ENCODE data around the gene TMEM191C.
A peak's percentile ranks its signal among the peaks of the same experiment; 100 is the strongest.
"Not testable (repeated sequence)": the region's sequence is repeated elsewhere in the genome, so short reads cannot be mapped to it uniquely, and the experiment has no call there.

TMEM191C gene

GRCh38 chr22:21473664-21474063 is 6.5 kb downstream of the TMEM191C start:
- FAIRE-seq: not testable (repeated sequence)

GRCh38 chr22:21484039-21484438 is 16.9 kb downstream of the TMEM191C start:
- not testable (repeated sequence) for FAIRE-seq

- FAIRE-seq: not testable (repeated sequence)
Observed at GRCh38 chr22:21487723-21488122, 20.5 kb downstream of the TMEM191C start.

DNA sequence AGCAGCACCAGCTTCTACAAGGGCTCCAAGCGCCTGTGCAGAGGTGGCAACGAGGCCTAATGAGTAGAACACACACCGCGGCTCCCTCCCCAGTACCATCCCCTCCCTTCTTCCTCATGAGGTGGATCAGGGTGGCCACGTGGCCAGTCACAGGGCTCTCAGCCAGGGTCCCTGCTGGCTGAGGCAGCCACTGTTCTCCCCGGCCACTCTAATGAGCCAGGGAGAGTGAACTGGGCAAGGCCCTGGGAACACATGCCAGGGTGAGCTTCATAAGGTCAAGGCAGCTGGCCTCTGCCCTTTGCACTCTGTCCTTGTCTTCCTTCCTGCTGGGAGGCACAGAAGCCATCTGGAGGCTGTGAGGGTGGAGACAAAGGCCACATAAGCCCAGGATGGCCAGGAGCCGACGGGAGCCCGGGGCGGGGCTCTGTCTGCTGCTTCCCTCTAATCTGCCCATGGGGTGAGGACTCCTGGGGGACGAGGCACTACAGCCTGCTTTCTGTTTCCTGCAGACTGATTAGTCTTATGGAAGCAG is 22.0 kb downstream of the TMEM191C start:
- FAIRE-seq: not testable (repeated sequence)

DNA sequence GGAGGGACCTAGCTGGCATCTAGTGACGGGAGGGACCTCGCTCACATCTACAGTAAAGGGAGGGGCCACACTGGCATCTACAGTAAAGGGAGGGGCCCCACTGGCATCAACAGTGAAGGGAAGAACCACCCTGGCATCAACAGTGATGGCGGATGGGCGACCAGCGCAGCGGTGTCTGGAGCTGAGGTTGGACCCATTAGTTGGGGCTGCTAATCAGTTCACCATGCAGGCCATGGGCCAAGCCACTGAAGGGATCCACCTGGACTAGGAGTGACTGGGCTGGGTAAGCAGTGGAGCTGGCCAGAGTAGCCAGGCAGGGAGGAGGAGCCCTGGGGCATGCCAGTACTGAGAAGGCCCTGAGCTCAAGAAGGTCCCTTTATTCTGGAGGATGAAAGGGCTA is 23.4 kb downstream of the TMEM191C start:
- not testable (repeated sequence) for FAIRE-seq

DNA sequence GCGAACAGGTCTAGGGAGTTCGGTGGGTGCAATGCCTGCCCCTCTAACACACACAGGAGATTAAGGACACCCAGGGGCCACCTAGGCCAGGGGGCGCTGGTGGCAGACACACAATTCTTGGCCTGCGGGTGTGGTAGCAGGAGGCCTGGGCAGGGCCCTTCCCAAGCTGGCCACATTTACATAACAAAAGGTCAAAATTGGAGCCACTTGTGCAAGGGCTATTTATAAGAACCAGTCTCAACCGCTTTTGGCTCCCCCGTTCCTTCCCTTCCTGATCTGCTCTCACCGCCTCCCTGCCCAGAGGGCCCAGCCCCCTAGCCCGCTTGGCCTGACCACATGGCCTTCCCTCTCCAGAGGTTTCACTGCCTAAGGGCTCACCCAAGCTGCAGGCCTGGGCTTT is 25.1 kb downstream of the TMEM191C start:
- not testable (repeated sequence) for FAIRE-seq

DNA sequence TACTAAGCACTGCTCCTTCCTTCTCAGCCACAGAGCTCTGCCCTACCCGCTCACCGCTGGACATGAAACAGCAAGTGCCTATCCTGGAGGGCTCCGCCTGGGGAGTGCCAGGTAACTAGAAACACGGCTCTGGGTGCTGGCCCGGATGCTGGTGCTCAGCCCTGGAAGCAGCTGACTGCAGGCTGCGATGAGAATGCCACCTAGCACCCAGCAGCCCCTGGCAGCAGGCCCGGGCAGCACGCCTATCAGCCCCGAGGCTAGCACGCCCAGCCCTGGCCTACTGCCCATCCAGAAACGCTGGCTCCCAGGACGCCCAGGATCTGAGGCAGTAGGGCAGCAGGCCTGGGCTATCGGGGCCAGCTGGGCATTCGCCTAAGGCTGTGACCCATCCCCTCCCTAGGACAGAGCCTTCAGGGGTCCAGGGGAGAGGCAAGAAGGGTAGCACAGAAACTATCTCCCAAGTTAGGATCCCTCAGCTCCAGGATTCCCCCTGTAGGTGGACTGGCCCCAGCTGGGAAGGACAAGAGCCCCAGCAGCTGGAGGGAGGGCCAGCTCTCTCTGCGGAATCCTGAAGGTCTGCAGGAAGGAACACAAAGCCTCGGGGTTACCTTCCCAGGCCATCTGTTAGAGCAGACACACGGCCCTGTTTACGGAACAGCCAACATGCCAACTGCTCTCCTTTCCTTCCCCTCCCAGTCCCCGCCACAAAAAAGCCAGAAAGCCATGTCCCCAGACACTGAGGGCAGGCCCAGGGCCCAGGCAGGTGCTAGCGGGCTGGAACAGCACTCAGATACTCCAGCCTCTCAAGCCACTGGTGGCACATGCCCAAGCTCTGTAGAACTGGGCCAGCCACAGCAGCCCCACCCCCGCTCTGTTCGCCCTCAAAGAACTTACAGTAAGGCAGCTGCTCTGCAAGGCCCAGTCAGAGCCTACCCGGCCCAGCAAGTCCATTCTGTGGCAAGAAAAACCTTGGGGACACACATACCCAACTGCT is 26.9 kb downstream of the TMEM191C start:
- FAIRE-seq: not testable (repeated sequence)

DNA sequence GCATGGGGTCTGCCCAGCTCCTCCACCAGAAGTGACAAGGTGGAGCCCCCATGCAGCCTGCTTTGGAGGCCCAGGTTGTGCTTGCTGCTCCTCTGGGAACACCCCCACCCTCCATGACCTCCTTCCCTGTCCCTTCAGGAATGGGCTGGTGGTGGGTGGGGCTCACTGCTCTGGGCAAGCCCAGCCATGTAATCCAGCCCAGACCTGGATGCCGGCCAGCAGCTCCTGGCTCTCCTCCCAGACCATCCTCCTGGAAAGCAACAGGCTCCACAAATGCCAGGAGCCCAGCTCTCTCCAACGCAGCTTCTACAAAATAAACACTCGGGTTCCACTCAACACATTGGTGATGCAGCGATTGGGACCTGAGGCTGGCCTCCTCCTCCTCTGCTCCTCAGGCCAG is 30.8 kb downstream of the TMEM191C start:
- FAIRE-seq: peak; percentile 61

- not testable (repeated sequence) for FAIRE-seq
Observed at GRCh38 chr22:21498489-21498888, 31.3 kb downstream of the TMEM191C start.

DNA sequence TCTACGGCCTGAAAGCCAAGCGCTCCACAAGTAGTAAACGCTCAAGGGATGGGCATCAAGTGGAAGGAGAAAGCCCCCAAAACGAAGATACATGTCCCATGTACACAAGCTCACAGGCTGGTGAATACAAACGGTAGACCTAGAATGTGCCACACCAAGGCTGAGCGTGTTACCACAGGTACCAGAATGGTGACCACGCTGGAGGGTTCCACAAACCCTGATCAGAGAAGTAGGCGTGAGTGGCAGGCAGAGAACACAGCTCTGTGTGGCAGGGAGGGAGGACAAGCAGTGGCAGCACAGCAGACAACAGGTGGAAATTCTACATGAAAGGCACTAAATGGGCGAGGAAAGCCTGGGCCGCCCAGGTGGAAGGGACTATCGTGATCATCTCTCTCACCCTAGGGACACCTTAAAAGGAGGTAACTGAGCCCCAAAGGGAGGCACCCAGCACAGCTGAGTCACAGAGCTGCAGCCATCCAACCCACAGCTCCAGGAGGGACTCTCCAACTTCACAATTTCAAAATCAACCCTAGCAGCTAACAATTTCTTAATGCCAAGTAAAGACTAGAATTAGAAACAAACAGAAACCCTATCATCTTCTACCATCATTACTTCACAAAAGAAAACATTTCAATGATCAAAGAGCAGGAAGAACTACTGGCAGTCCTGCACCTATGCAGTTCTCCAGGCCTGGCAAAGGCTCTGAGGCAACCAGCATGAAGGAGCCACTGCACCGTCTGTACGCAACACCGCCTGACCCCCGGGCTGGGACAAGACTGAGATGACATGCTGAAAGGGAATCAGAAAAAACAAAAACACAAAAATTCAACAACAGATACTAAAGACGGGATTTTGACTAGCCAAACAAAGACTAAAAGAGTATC is 32.7 kb downstream of the TMEM191C start:
- FAIRE-seq: not testable (repeated sequence)

GRCh38 chr22:21510397-21510796 is 43.2 kb downstream of the TMEM191C start:
- not testable (repeated sequence) for FAIRE-seq

GRCh38 chr22:21512022-21512421 is 44.8 kb downstream of the TMEM191C start:
- not testable (repeated sequence) for FAIRE-seq

DNA sequence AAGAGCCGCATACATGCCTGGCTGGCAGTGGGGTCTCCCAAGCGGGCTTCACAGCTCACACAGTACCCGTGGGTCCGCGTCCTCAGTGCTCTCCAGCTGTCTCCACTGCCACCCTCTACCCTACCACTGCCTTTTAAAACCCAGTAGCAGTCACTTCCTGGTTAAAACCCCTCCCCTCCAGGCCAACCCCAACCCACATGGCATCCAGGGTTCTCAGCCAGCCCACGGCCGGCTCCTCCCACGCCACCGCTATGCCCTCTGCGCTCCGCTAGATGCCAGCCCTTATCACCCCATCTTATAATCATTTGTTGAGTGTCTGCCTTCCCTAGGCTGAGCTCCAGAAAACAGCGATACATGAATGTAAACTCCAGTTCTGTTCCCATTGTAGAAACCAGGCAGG is 46.9 kb downstream of the TMEM191C start:
- not testable (repeated sequence) for FAIRE-seq

GRCh38 chr22:21515234-21515633 is 48.0 kb downstream of the TMEM191C start:
- not testable (repeated sequence) for FAIRE-seq

GRCh38 chr22:21516522-21516921 is 49.3 kb downstream of the TMEM191C start:
- not testable (repeated sequence) for FAIRE-seq

DNA sequence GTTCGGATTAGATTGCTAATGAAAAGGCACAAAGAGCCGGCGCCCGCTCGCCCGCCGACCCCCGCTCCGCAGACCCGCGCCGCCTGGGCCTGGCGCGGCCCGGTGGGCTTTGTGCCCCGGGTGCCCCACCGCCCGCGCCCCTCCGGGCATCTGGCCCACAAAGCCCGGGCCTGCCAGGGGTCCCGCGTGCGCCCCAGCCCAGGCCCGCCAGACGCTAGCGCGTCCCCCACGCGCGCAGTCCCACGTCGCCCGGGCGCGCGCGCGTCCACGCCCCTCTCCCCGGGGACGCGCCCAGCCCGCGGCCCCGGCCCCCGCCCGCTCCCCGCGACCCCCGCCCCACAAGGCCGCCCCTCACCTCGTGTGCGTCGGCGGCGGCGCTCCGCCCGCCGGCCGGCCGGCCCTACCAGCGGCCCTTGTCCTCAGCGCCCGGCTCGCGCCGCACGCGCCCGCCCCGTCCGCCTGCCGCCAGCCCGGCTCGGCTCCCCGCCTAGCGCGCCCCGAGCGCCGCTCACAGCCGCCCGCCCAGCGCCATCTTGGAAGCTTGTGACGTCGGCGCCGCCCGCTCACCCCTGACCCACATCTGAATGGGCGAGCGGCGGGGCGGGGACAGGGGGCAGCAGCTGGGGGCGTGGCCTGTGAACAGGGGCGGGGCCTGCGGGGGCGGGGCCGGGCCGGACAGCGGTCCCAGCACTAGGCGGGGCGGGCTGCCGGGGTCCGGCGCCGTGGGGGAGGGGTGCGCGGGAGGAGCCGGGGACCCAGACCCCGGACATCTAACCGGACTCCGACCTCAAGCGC is 50.0 kb downstream of the TMEM191C start:
- not testable (repeated sequence) for FAIRE-seq
